Skin of body (tissue), 2 donors: ENCODE data around the gene RFX1. TPM values are rescaled to one million over a fixed set of nuclear protein-coding genes. Genes with fewer than 3 reads are reported as not detected.

ENCODE experiments used
- DNase-seq: peaks from one replicate; lab custom pipeline; 2025; lab: John Stamatoyannopoulos, UW
- total RNA-seq: library from RNA; depleted of rRNA; stranded (reverse); fragments of >200 nt; gene quantifications from one replicate; pipeline ENCODE4 v1.2.3, GENCODE V29; 2014

The RFX1 gene
- total RNA-seq, 1 donor from 2014 or later = 3.9 TPM

DNA sequence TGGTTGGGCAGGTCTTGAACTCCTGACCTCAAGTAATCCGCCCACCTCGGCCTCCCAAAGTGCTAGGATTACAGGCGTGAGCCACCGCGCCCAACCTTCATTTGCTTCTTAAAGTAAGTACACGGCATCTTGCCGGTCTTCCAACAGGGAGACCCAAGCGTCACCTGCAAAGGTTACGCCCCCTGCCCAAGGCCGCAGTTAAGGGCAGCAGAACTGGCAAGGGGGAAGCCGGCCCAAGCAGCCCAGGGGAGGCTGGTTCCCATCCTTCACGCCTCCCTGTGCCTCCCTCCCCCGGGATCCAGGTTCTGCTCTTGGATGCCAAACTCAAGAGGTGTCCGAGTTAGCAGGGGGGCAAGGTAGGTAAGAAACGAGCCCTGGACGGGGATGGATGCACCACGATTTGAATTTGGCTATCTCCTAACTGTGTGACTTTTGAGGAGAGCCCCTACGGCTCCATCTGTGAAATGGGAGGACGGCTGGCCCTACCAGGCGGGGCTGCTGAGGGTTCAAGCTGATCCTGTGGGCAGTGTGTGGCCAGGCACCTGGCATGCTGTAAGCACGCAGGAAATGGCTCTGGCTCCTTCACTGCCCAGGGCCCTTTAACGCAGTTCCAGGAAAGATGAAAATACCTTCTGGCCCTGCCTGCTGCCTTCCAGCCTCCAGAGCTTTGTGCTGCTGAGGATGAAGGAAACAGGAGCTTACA lies 9.0 kb downstream of the RFX1 start:
- no peak for DNase-seq

- DNase-seq = no peak
Measured at GRCh38 chr19:13995878-13996765, 10.0 kb downstream of the RFX1 start.

DNA sequence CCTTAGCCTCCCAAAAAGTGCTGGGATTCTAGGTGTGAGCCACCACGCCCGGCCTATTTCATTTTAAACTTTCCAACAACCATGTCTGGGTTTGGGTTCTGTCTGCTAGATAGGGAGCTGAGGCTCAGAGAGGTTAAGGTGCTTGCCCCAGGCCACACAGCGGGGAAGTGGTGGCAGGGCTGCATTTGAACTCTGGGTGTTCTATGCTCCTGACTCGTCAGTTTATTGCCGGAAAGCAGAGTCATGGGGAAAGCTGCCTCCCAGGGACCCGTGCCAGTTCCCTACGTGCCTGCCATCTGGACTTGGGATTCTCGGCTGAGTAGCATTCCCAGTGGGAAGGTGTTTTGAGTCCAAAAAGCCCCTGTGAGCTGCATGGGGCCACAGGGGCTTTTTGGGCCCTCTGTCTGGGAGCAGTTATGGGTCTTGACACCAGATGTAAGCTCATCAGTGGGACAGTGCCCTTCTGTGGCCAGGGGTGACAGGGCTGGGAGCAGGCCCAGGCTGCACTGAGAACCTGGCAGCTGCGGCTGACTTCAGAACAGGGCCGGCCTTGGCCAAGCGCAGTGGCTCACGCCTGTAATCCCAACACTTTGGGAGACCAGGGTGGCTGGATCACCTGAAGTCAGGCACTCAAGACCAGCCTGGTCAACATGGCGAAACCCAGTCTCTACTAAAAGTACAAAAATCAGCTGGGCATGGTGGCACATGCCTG lies 10.9 kb downstream of the RFX1 start:
- no peak for DNase-seq

DNA sequence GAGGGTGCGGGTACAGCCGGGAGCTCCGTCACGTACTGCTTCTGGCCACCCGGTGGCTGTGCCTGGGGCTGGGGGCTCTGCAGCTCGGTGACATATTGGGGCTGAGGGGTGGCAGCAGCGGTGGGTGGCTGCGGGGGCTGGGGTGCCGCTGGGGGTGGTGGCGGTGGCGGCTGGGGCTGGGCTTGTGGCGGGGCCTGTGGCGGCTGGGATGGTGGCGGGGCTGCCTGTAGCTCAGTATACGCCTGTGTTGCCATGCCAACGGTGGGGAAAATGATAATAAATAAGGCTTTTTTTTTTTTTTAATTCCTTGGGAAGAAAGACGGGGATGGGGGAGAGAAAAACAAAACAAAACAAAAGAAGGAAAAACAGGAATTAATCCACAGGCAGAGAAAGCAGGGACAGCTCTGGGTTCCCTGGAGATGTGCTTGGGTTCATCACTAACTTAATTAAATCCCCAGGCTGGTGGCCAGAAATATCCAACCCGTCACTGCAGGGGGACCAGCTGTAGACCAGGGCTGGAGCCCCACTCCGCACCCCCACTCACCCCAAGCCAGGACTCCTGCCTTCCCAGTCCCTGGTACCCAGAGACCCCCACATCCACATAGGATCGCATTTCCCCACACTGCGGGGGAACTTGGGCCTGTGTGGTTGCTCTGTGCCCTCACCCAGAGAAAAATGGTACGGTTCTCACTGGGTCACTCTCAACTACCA lies 12.4 kb downstream of the RFX1 start:
- DNase-seq = no peak

DNA sequence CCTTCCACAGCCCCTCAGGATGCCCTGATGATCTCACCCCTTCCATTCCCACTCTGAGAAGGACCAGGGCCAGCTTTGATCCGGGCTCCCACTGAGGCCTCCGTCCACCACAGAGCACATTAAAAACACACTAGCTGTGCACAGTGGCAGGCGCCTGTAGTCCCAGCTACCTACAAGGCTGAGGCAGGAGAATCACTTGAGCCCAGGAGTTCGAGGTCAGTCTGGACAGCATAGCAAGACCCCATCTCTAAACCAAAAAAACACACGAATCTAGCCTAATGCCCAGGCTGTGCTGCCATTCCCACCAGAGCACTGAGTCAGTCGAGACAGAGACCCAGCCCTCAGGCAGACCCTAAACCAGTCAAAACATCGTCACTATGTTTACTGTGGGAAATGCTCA lies 14.1 kb downstream of the RFX1 start:
- DNase-seq = no peak

DNA sequence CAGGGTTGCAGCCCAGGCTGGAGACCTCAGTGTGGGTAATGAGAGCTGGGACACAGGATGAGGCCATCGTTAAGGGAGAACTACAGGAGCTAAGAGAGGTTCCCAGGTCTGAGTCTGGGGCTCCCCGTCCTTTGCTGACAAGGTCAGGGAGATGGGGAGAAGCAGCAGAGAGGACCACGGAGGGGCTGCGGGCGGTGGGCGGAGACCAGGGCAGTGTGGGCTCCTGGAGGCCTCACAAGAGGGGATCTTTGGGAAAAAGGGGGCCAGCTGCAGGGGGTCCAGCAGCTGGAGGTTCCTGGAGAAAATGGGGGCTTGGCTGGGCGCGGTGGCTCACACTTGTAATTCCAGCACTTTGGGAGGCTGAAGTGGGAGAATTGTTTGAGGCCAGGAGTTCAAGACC lies 16.0 kb downstream of the RFX1 start:
- no peak for DNase-seq

- no peak for DNase-seq
Measured at GRCh38 chr19:13989487-13989886, 16.6 kb downstream of the RFX1 start.

GRCh38 chr19:13987101-13987890 lies 18.8 kb downstream of the RFX1 start:
- DNase-seq = no peak

GRCh38 chr19:13986348-13986904 lies 19.7 kb downstream of the RFX1 start:
- peak; percentile 73 for DNase-seq

GRCh38 chr19:13985771-13986347 lies 20.3 kb downstream of the RFX1 start:
- no peak for DNase-seq

GRCh38 chr19:13984875-13985741 lies 21.0 kb downstream of the RFX1 start:
- no peak for DNase-seq

DNA sequence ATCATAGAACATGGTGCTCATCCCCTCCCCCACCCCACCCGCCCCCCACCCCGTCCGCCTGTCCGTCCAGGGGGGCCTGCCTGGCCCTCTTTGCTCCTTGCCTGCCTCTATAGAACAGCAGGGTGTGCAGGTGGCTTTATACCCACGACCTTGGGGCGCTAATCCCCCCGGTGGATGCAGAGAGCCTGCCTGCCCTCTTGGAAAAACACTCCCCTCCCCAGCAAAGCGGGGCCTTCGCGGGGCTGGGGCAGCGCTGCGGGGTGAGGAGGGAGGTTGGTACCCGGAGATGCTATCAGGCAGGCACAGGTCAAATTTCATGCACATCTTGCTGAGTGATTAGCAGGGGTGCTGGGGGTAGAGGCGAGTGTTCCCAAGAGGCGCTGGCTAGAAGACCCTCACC lies 21.9 kb downstream of the RFX1 start:
- no peak for DNase-seq

- no peak for DNase-seq
Measured at GRCh38 chr19:13983213-13983889, 22.8 kb downstream of the RFX1 start.

DNA sequence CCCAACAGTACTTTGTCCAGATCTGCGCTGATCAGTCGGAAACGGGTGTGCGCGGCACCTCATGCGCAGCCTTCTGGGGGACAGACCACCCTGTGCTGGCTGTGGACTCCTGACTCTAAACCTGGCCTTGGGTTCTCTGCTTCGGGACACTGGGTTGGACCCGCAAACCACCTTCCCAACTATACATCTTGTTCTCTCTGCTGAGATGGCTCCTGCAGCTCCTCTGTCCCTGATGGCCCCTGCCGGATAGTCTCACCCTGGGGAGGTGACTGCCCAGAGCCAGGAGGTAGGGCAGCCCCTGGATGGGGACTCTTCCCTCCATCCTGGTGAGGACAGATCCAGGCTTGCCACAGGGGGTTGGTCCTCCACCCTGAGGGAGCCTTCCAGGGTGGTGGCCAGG lies 23.3 kb downstream of the RFX1 start:
- DNase-seq = no peak

DNA sequence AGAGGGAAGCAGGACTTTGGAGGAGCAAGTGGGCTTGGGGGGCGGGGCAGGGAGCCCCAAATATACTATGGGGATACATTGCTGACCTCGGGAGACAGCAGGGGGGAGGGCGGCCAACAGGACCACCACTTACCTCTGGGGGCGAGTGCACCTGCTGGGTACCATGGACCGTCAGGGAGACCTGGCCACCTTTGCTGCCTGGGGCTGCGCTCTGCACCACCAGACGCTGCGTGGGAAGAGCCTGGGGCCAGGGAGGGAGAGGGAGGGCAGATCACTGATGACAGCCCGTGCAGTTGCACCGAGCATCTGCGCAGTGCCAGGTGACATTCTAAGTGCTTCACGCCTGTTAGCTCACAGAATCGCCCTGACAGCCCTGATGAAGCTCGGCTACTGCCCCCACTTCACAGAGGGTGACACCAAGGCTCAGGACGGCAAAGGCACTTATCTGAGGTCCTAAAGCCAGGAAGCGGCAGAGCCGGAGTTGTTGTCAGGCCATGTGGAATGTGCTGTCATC lies 24.1 kb downstream of the RFX1 start:
- DNase-seq = no peak

- no peak for DNase-seq
Measured at GRCh38 chr19:13981467-13981866, 24.7 kb downstream of the RFX1 start.

DNA sequence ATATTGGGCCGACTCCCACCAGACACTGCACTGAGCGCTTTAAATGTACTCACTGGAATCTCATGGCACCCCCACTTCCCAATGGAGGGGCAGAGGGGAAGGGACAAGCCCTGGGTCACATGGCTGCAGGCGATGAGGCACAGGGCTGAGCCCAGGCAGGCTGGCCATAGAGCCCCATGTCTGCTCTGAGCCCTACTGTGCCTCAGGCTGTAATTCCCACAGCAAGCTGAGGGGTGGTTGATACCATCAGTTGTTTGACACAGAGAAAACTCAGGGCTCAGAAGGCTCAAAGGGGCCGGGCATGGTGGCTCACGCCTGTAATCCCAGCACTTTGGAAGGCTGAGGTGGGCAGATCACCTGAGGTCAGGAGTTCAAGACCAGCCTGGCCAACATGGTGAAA lies 25.1 kb downstream of the RFX1 start:
- DNase-seq = no peak

DNA sequence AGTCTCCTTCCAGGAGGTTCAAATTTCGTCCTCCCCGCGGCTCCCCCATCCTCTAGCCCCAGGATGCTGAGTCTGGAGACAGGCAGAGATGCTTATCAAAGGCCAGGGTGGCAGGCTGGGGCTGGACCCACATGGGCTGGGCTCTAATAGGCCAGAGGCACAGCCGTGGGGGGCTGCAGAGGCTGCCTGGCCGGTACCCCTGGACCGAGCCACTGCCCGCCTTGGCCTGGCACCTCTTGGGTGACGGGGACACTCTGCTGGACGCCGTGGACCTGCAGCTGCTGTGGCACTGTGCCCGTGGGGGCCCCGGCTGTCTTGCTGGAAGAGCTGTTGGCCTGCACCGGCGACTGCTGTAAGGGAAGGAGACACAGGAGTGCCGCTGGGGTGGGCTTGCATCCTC lies 25.8 kb downstream of the RFX1 start:
- no peak for DNase-seq
